K562 (cell line): Measurements from ENCODE around the gene PRKAA1. TPM values are rescaled to one million over a fixed set of nuclear protein-coding genes. Genes with fewer than 3 reads are reported as not detected.
A peak's percentile ranks its signal among the peaks of the same experiment; 100 is the strongest.

Experiments
- FIP1L1 ChIP-seq: fragments of 200-400 bp; formaldehyde crosslinking; IDR thresholded peaks from 2 replicates; pipeline ENCODE4 v1.6.1; 2018; ENCODE audit warnings: mild to moderate bottlenecking, low read depth, low read length; ENCODE audit not compliant: poor library complexity, severe bottlenecking
- HCFC1 ChIP-seq: IDR thresholded peaks from 2 replicates; pipeline ENCODE4 v1.6.1; 2012; ENCODE audit warnings: low read depth, low read length, improper control_type of control experiment
- PHTF2 ChIP-seq: fragments of 250-450 bp; sonication (Bioruptor Pico); IDR thresholded peaks from 2 replicates; pipeline ENCODE4 v1.5.0; 2021; ENCODE audit warnings: mild to moderate bottlenecking
- POLR2G ChIP-seq: fragments of 200-400 bp; formaldehyde crosslinking; IDR thresholded peaks from 2 replicates; pipeline ENCODE4 v1.6.1; 2017; ENCODE audit warnings: low read depth, mild to moderate bottlenecking, antibody characterized with exemption, low read length, moderate library complexity
- RBBP5 ChIP-seq: fragments of 200-600 bp; sonication (generic); IDR thresholded peaks from 2 replicates; pipeline ENCODE4 v1.6.1; 2012; ENCODE audit warnings: borderline replicate concordance, mild to moderate bottlenecking, low read length, control low read depth, inconsistent platforms; ENCODE audit not compliant: insufficient read depth, poor library complexity, severe bottlenecking
- RBM17 ChIP-seq: fragments of 200-400 bp; formaldehyde crosslinking; IDR thresholded peaks from 2 replicates; pipeline ENCODE4 v1.6.1; 2017; ENCODE audit warnings: low read depth, mild to moderate bottlenecking, low read length, borderline replicate concordance
- RBM25 ChIP-seq: fragments of 200-400 bp; formaldehyde crosslinking; IDR thresholded peaks from 2 replicates; pipeline ENCODE4 v1.6.1; 2018; ENCODE audit warnings: low read length, low read depth, moderate library complexity; ENCODE audit not compliant: severe bottlenecking
- RFX1 ChIP-seq: fragments of 450-650 bp; IDR thresholded peaks from 2 replicates; pipeline ENCODE4 v1.6.1; 2016; ENCODE audit warnings: mild to moderate bottlenecking, moderate library complexity
- RUNX1 ChIP-seq: sonication (generic); IDR thresholded peaks from 2 replicates; pipeline ENCODE4 v1.6.1; 2016; ENCODE audit warnings: antibody characterized with exemption, low read depth
- TBL1XR1 ChIP-seq, 2 experiments: IDR thresholded peaks; 2 replicates each; pipeline ENCODE4 v1.6.1; 2012; ENCODE audit warnings: improper control_type of control experiment in 2 of 2, low read length in 2 of 2, mild to moderate bottlenecking in 1 of 2
- ZNF24 ChIP-seq: fragments of 450-650 bp; IDR thresholded peaks from 2 replicates; pipeline ENCODE4 v1.6.1; 2016
- ZNF639 ChIP-seq, 2 experiments: fragments of 200-800 bp in 1 of 2; sonication (Bioruptor generic) in 1 of 2; sonication (generic) in 1 of 2; formaldehyde crosslinking in 1 of 2; IDR thresholded peaks in 1 of 2; conservative IDR thresholded peaks in 1 of 2; 2 replicates each; pipeline versions ENCODE4 v1.5.0 to v1.6.1; 2016 to 2020; ENCODE audit warnings: missing compliant biosample characterization in 1 of 2, missing genetic modification characterization in 1 of 2, missing genetic modification reagents in 1 of 2
- ZNF644 ChIP-seq: fragments of 200-800 bp; sonication (Bioruptor generic); IDR thresholded peaks from 2 replicates; pipeline ENCODE4 v1.6.1; 2016; ENCODE audit warnings: low read depth, missing genetic modification characterization, missing compliant biosample characterization
- polyA plus RNA-seq, 8 experiments: library from polyadenylated mRNA; depleted of rRNA in 4 of 8; stranded (reverse) in 5 of 8; unstranded in 3 of 8; fragments of >200 nt; fragmentation: Nextera tagmentation in 2 of 8; fragmentation: Illumina TruSeq in 1 of 8; extraction: Ambion mirVana in 2 of 8; extraction: Trizol in 1 of 8; gene quantifications; 2 replicates each; pipeline versions ENCODE4 v1.2.1 to v1.2.3, GENCODE V29; 2011 to 2014; ENCODE audit warnings: inconsistent platforms in 1 of 8, missing spikeins in 1 of 8
- total RNA-seq, 7 experiments: library from RNA; depleted of rRNA in 6 of 7; stranded (reverse); fragments of >200 nt in 6 of 7; fragmentation: Illumina TruSeq in 2 of 7; extraction: Trizol in 2 of 7; gene quantifications; 2 replicates each; pipeline versions ENCODE4 v1.2.1 to v1.2.3, GENCODE V29; 2011 to 2021; ENCODE audit warnings: low replicate concordance in 1 of 7
- TF ChIP-seq, protein P1 (sequence below), 2 experiments: fragments of 150-350 bp in 1 of 2; IDR thresholded peaks; 2 replicates each; pipeline ENCODE4 v1.6.1; 2012 to 2016; ENCODE audit warnings: low read depth in 2 of 2, low read length in 2 of 2, mild to moderate bottlenecking in 1 of 2, moderate library complexity in 1 of 2
- TF ChIP-seq, protein P2 (sequence below): fragments of 250-450 bp; sonication (Bioruptor Pico); IDR thresholded peaks from 2 replicates; pipeline ENCODE4 v1.4.0; 2020

PRKAA1 gene
- total and polyA plus RNA-seq, 9 of the 15 experiments (the other 6 are each of a cell fraction or from before 2014, with no cell fraction given) = 24.5 to 84.0 (median 51.4) TPM

GRCh38 chr5:40834849-40835787 lies 36.9 kb upstream of the PRKAA1 start, which contains the start of gene RPL37 (continued):
- TF ChIP-seq RUNX1 (no peak), RBM25 (no peak), ZNF639 (CRISPR knock-in tag; conservative IDR thresholded peaks at IDR 0.05 in 1 of 2, IDR thresholded peaks at IDR 0.05 in 1 of 2) (peak in 1 of 2 experiments; percentile 96; a peak in 2 of 4 replicates), RBBP5 (peak; percentile 100), ZNF24 (peak; percentile 90), ZNF644 (peak; percentile 45), RBM17 (no peak), POLR2G (peak; percentile 99), HCFC1 (peak; percentile 93), TBL1XR1 (IDR thresholded peaks at IDR 0.05; ENCODE audit: low read length in 2 of 2) (peak; percentile 65 to 75; a peak in 3 of 4 replicates), FIP1L1 (peak; percentile 32), RFX1 (no peak), PHTF2 (CRISPR knock-in tag) (no peak)
- TF ChIP-seq, protein P1, sequence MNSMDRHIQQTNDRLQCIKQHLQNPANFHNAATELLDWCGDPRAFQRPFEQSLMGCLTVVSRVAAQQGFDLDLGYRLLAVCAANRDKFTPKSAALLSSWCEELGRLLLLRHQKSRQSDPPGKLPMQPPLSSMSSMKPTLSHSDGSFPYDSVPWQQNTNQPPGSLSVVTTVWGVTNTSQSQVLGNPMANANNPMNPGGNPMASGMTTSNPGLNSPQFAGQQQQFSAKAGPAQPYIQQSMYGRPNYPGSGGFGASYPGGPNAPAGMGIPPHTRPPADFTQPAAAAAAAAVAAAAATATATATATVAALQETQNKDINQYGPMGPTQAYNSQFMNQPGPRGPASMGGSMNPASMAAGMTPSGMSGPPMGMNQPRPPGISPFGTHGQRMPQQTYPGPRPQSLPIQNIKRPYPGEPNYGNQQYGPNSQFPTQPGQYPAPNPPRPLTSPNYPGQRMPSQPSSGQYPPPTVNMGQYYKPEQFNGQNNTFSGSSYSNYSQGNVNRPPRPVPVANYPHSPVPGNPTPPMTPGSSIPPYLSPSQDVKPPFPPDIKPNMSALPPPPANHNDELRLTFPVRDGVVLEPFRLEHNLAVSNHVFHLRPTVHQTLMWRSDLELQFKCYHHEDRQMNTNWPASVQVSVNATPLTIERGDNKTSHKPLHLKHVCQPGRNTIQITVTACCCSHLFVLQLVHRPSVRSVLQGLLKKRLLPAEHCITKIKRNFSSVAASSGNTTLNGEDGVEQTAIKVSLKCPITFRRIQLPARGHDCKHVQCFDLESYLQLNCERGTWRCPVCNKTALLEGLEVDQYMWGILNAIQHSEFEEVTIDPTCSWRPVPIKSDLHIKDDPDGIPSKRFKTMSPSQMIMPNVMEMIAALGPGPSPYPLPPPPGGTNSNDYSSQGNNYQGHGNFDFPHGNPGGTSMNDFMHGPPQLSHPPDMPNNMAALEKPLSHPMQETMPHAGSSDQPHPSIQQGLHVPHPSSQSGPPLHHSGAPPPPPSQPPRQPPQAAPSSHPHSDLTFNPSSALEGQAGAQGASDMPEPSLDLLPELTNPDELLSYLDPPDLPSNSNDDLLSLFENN (IDR thresholded peaks at IDR 0.05; ENCODE audit: low read depth in 2 of 2, low read length in 2 of 2) = peak; percentile 24 to 77; a peak in 3 of 4 replicates
- TF ChIP-seq, protein P2, sequence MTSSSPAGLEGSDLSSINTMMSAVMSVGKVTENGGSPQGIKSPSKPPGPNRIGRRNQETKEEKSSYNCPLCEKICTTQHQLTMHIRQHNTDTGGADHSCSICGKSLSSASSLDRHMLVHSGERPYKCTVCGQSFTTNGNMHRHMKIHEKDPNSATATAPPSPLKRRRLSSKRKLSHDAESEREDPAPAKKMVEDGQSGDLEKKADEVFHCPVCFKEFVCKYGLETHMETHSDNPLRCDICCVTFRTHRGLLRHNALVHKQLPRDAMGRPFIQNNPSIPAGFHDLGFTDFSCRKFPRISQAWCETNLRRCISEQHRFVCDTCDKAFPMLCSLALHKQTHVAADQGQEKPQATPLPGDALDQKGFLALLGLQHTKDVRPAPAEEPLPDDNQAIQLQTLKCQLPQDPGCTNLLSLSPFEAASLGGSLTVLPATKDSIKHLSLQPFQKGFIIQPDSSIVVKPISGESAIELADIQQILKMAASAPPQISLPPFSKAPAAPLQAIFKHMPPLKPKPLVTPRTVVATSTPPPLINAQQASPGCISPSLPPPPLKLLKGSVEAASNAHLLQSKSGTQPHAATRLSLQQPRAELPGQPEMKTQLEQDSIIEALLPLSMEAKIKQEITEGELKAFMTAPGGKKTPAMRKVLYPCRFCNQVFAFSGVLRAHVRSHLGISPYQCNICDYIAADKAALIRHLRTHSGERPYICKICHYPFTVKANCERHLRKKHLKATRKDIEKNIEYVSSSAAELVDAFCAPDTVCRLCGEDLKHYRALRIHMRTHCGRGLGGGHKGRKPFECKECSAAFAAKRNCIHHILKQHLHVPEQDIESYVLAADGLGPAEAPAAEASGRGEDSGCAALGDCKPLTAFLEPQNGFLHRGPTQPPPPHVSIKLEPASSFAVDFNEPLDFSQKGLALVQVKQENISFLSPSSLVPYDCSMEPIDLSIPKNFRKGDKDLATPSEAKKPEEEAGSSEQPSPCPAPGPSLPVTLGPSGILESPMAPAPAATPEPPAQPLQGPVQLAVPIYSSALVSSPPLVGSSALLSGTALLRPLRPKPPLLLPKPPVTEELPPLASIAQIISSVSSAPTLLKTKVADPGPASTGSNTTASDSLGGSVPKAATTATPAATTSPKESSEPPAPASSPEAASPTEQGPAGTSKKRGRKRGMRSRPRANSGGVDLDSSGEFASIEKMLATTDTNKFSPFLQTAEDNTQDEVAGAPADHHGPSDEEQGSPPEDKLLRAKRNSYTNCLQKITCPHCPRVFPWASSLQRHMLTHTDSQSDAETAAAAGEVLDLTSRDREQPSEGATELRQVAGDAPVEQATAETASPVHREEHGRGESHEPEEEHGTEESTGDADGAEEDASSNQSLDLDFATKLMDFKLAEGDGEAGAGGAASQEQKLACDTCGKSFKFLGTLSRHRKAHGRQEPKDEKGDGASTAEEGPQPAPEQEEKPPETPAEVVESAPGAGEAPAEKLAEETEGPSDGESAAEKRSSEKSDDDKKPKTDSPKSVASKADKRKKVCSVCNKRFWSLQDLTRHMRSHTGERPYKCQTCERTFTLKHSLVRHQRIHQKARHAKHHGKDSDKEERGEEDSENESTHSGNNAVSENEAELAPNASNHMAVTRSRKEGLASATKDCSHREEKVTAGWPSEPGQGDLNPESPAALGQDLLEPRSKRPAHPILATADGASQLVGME (CRISPR knock-in tag) = peak; percentile 90; the same call in 1 of the 2 replicates
